ENCODE measurements around the gene LRAT. TPM values are rescaled to one million over a fixed set of nuclear protein-coding genes. Genes with fewer than 3 reads are reported as not detected.

Gene LRAT
- 0.20 TPM for total RNA-seq (ENCODE audit: unreplicated experiment)
- long read RNA-seq, result 0 reads

DNA sequence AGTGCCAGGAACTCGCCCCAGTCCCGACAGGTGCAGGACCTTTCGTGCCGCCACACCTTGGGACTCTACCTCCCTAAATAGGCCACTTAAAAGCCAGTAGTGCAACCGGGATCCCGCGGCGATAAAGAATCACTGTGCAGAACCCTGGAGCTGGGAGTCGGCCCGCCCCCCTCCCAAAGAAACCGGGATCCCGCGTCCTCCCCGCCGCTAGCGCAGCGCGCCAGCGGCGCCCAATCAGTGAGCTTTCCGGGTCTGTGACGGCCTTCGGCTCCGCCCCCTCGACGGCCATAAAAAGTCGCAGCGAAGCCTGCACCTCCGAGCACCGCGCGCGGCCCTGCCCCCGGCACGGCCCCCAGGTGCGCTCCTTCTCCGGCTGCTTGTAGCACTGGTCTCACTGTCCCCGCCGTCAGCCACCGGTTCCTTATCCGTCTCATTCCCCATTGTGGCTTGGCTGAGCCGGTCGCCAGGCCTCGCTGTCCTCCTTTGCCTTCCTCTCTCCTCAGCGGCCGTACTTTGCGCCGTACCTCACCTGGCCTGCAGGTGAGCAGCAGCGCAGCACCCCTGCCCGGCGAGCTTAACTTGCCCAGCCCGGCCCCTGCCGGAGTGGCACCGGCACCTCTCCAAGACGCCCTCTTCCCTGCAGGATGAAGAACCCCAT lies at the start of gene LRAT:
Gene LRAT (plus strand): TSS at position 318 of the 658 bp plus-strand sequence. CDS start 327 bp downstream, at position 645.
- Mint-ChIP-seq H3K4me1 (ENCODE audit: low read depth, unreplicated experiment) (peaks cover 1% of the 10 kb centered on the region), H3K4me3 (ENCODE audit: unreplicated experiment) (peak within 1 kb of the TSS; percentile 93), H3K27ac (ENCODE audit: unreplicated experiment) (no peak within 1 kb of the TSS), H3K36me3 (ENCODE audit: unreplicated experiment) (no peaks in the 10 kb centered on the region), H3K9me3 (ENCODE audit: unreplicated experiment) (peaks cover 2% of the 10 kb centered on the region), H3K27me3 (ENCODE audit: unreplicated experiment) (peaks cover 18% of the 10 kb centered on the region)
- TF ChIP-seq, protein P1, sequence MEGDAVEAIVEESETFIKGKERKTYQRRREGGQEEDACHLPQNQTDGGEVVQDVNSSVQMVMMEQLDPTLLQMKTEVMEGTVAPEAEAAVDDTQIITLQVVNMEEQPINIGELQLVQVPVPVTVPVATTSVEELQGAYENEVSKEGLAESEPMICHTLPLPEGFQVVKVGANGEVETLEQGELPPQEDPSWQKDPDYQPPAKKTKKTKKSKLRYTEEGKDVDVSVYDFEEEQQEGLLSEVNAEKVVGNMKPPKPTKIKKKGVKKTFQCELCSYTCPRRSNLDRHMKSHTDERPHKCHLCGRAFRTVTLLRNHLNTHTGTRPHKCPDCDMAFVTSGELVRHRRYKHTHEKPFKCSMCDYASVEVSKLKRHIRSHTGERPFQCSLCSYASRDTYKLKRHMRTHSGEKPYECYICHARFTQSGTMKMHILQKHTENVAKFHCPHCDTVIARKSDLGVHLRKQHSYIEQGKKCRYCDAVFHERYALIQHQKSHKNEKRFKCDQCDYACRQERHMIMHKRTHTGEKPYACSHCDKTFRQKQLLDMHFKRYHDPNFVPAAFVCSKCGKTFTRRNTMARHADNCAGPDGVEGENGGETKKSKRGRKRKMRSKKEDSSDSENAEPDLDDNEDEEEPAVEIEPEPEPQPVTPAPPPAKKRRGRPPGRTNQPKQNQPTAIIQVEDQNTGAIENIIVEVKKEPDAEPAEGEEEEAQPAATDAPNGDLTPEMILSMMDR (IDR thresholded peaks at IDR 0.05; ENCODE audit: partially characterized antibody, unreplicated experiment), result no peak
- peak; percentile 77 for DNase-seq

DNA sequence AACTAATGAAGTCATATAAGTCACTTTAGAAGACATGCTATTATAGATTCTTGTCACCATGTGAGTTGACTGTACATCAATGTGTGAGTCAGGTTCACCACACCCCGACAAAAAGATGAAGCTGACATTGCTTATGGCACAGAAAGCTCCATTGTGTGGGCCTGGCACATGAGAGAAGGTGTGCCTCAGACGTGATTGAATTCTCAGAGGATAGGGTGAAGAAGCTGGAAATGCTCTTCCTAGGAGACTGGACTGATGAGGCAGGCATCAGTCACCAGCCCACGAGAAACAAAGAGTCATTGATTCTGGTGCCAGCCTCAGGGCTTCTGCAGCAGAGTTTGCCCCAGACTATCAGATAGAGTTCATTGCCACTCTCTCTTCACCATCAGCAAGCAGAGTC lies 35.9 kb upstream of the LRAT start:
- no peaks in the 10 kb centered on the region for H3K4me1 Mint-ChIP-seq (ENCODE audit: low read depth, unreplicated experiment)
- no peaks in the 10 kb centered on the region for H3K9me3 Mint-ChIP-seq (ENCODE audit: unreplicated experiment)
- H3K4me3 Mint-ChIP-seq (ENCODE audit: unreplicated experiment), result no peak overlapping the region
- TF ChIP-seq, protein P1 (IDR thresholded peaks at IDR 0.05; ENCODE audit: partially characterized antibody, unreplicated experiment), result no peak
- H3K36me3 Mint-ChIP-seq (ENCODE audit: unreplicated experiment), result no peaks in the 10 kb centered on the region
- no peak for DNase-seq
- H3K27ac Mint-ChIP-seq (ENCODE audit: unreplicated experiment), result no peak overlapping the region
- no peaks in the 10 kb centered on the region for H3K27me3 Mint-ChIP-seq (ENCODE audit: unreplicated experiment)

DNA sequence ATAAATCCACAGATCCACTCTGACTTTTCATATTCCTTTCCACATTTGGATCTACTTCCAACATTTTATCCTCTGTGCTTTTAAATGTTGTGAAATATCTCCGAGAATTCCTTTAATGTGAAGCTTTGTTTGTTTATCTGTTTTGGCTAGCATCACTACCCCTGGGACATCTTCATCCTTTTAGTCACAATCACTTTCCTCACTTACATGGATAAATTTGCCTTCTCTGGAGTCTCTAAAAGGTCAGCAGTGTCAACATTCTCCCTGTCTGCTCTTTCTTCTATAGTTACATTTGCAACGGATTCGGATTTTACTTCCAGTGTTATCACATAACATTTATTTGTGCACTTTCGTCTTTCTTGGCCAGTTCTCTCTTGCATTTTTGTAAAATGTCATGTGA lies 34.2 kb upstream of the LRAT start:
- no peaks in the 10 kb centered on the region for H3K9me3 Mint-ChIP-seq (ENCODE audit: unreplicated experiment)
- TF ChIP-seq, protein P1 (IDR thresholded peaks at IDR 0.05; ENCODE audit: partially characterized antibody, unreplicated experiment), result no peak
- no peak overlapping the region for H3K27ac Mint-ChIP-seq (ENCODE audit: unreplicated experiment)
- no peak overlapping the region for H3K4me3 Mint-ChIP-seq (ENCODE audit: unreplicated experiment)
- no peaks in the 10 kb centered on the region for H3K36me3 Mint-ChIP-seq (ENCODE audit: unreplicated experiment)
- no peak for DNase-seq
- no peaks in the 10 kb centered on the region for H3K27me3 Mint-ChIP-seq (ENCODE audit: unreplicated experiment)
- H3K4me1 Mint-ChIP-seq (ENCODE audit: low read depth, unreplicated experiment), result no peaks in the 10 kb centered on the region

DNA sequence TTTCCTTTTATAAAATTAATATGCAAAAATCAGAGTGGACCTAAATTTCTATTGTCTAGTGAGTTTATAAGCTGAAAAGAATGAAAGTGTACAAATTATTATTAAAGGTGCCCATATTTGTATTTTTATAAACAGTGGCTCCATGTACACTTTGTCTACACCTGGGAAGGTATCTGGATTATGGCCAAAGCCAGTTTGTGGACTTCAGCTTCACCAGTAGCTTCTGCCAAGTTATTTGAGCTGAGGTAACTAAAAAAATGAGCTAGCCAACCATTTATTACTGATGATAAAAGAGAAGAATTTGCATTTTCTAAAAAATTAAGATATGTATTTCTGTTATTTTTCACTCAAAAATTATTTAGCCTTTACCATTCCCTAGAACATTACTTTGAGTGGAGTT lies 32.3 kb upstream of the LRAT start:
- no peak overlapping the region for H3K27ac Mint-ChIP-seq (ENCODE audit: unreplicated experiment)
- no peaks in the 10 kb centered on the region for H3K4me1 Mint-ChIP-seq (ENCODE audit: low read depth, unreplicated experiment)
- no peaks in the 10 kb centered on the region for H3K27me3 Mint-ChIP-seq (ENCODE audit: unreplicated experiment)
- H3K9me3 Mint-ChIP-seq (ENCODE audit: unreplicated experiment), result peaks cover 4% of the 10 kb centered on the region
- DNase-seq, result no peak
- TF ChIP-seq, protein P1 (IDR thresholded peaks at IDR 0.05; ENCODE audit: partially characterized antibody, unreplicated experiment), result no peak
- H3K4me3 Mint-ChIP-seq (ENCODE audit: unreplicated experiment), result no peak overlapping the region
- no peaks in the 10 kb centered on the region for H3K36me3 Mint-ChIP-seq (ENCODE audit: unreplicated experiment)

DNA sequence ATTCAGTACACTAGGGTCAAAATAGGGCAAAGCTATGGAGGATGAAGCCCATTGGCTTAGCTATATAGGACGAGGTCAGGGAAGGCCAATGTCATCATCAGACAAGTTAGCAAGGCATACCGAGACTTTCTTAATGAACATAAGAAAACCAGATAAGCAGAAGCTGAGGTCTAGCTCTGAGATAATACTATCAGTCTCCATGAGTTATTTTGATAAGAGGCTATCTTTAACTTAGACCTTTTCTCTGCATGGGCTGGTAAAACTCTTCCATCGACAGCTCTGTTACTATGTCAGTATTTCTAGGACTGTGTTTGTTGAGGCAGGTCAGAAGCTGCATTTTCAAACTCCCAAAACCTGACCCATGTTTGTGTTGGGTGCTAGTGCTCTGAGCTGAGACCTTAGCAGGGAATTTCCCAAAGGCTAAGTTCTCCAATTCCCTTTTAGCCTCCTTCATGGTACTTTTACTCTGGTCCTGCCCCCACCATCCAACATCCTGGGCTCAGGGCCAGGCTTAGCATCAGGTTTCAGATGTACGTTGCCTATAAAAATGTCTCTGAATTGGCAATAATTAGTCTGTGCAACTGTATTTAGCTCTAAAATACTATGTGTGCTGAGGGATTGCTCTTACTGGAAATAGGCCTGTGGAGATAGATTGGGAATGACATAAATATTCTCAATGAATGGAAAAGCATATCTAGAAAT lies 29.3 kb upstream of the LRAT start:
- no peak overlapping the region for H3K4me3 Mint-ChIP-seq (ENCODE audit: unreplicated experiment)
- H3K27ac Mint-ChIP-seq (ENCODE audit: unreplicated experiment), result no peak overlapping the region
- H3K36me3 Mint-ChIP-seq (ENCODE audit: unreplicated experiment), result no peaks in the 10 kb centered on the region
- H3K9me3 Mint-ChIP-seq (ENCODE audit: unreplicated experiment), result peaks cover 9% of the 10 kb centered on the region
- H3K27me3 Mint-ChIP-seq (ENCODE audit: unreplicated experiment), result no peaks in the 10 kb centered on the region
- no peak for DNase-seq
- peaks cover 13% of the 10 kb centered on the region for H3K4me1 Mint-ChIP-seq (ENCODE audit: low read depth, unreplicated experiment)
- TF ChIP-seq, protein P1 (IDR thresholded peaks at IDR 0.05; ENCODE audit: partially characterized antibody, unreplicated experiment), result no peak

Data from glutamatergic neuron (in vitro differentiated cells).